LoVo (cell line): ENCODE data around the gene TOM1L2.

Experiments used
- DNase-seq: peaks from one replicate; pipeline ENCODE4 v3.0.0-alpha.2; 2016; ENCODE audit warnings: low spot score

TOM1L2 gene

DNA sequence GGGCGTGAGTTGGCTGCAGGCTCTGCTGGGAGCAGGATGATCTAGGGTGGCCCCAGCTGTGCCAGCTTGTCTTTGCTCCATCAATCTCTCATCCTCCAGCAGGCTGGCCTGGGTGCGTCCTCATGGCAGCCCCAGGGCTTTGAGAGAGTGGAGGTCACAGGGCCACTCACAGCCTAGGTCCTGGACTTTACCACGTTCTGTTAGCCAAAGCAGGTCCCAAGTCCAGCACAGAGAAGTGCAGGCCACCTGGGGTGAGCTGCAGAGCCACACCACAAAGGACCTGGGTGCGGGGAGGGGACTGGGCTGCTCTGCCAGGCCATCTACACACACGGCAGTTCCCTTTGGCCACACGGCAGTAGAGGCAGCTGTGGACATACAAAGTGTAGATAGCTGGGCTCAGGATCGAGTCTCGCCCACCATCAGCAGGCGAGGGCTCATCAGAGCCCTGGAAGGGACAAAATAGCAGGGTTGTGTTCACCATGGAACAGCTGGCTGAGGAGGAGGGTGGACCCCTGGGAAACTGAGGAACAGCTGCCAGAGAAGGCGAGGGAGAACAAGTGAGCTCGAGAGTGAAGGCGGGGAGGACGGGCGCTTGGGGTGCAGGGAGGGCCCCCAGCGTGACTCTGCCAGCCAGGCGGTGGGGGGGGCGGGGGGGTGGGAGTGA, 165.5 kb downstream of the TOM1L2 start:
- no peak for DNase-seq

DNA sequence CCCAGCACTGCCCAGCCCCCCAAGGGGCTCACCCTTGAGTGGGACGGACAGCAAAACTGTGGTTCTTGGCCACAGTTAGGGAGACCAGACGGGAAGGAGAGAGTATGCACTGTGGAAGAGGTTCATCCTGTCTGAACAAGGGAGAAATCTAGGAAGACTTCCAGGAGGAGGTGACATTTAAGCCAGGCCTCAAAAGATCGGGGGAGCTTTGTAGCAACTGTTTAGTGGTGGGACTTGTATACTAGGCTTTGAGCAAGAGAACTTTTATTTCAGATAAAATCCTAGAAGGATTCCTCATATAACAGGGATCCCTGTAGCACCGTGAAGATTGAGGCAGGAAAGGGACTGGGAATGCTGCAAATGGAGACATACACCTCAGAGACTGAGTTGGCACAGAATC, 166.2 kb downstream of the TOM1L2 start:
- no peak for DNase-seq

DNA sequence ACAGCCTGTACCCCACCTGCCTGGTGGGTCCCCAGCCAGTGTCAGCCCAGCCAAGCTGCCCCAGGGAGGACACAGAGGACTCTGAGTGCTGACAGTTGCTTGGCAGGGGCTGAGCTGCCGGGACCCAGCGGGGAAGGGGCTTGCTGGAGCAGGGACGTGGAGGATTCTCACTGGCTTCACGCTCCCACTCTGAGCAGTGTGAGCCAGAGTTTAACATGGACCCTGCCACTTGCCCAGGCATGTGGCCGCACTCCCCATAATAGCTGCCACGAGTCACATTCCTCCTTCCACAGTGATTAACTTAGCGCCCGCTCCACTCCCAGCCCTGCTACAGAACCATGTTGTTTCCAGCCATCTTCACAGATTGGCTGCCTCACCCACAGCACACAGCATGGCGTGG, 166.6 kb downstream of the TOM1L2 start:
- no peak for DNase-seq

DNA sequence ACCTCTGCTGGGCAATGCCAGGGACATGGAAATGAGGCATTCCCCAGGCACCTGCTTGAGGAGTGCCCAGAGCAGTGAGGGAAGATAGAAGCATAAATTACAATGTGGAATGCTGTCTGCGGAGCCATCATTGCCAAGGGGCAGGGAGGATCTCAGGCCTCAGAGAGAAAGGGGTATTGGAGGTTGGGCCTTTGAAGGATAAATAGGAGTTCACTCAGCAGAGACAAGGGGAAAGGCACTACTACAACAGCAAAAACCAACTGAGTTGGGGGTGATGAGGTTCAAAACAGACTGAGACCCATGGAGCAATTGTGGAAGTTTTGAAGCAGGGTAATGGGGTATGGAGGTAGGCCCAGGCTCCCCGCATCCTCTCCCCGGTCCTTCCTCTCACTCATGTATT, 168.2 kb downstream of the TOM1L2 start:
- DNase-seq, result no peak

DNA sequence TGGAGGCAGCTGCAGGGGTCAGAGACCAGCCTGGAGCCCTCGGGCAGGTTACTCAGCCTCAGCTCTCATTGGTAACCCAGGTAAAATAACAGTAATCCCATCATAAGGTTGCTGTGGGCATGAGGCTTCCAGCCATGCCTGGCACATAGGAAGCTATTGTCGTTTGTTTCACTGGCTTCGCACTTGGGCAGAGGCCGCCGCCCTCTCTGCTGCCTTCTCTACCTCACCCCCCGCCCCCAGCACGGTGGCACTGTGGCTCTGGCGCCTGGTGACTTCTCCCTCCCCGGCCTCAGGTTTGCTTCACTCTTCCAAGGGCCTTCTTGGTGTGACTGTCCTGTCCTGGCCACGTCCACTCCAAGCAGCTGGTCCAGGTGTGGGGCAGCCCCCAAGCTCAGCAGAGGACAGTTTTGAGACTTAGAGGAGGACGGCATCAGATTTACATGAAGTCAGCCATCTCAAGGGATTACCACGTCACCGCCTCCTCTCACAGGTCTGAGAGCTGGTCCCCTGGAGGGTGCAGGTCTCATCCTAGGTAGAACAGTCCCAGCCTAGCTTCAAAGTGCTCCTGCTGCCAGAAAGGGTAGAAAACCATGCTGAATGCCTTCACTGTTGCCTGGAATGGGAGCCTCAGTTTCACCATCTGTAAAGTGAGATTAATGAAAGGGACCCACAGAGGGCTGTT, 170.3 kb downstream of the TOM1L2 start:
- no peak for DNase-seq

DNA sequence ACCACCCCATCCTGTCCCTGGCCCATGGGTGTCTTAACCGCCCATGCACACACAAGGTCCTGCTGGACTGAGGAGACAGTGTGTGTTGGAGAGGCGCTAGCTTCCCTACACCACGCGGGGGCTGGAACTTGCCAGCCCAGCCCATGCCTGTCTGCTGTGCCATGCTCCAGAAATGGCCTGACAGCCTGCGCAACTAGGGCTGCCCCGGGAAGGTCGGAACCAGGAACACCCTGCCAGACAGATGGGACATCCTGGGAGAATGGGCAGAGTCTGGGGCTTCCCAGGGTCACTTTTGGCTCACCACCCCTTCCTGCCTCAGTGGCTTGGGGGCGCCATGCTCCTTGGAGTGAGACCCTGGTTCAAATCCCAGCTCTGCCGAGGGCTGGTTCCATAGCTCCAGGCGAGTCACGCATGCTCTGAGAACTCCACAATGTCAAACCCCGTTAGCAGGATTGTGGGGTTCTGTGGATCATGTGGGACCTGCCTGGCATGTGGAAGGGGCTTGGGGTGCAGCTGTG, 171.6 kb downstream of the TOM1L2 start:
- no peak for DNase-seq

DNA sequence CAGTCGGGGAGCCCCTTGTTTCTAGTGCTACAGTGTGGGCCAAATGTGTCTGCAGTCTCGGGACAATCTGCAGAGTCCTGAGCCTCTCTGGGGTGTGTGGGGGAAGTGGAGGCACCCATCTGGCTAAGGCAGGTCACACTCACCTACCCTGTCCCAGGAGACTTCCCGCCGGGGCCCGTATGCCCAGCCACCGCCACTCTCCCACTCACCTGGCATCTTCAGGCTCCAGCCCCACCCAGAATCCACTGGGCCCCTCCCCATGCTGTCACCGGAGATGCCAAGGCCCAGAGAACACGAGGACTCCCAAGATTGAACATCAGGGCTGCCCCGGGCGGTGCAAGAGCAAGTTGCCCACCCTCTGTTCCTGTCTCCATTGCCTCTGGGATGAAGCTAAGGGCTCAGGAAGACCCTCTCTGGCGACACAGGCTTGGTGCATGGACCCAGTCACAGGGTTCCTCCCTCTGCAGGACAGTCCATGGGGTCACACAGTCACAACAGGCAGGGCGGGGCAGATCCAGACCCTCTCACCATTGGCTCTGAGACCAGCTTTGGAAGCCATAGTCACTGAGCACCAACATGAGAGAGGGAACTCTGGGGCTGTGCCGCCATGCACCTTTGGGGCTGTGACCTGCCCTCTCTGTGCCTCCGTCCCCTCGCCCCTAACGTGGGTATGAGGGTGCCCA, 173.5 kb downstream of the TOM1L2 start:
- DNase-seq, result no peak

DNA sequence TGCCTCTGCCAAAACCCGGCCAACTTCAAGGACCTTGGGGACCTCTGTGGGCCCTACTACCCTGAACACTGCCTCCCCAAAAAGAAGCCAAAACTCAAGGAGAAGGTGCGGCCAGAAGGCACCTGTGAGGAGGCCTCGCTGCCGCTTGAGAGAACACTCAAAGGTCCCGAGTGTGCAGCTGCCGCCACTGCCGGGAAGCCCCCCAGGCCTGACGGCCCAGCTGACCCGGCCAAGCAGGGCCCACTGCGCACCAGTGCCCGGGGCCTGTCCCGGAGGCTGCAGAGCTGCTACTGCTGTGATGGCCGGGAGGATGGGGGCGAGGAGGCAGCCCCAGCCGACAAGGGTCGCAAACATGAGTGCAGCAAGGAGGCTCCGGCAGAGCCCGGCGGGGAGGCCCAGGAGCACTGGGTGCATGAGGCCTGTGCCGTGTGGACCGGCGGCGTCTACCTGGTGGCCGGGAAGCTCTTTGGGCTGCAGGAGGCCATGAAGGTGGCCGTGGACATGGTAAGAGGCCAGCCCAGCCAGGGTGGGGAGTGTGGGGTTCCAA, 174.1 kb downstream of the TOM1L2 start:
- no peak for DNase-seq

DNA sequence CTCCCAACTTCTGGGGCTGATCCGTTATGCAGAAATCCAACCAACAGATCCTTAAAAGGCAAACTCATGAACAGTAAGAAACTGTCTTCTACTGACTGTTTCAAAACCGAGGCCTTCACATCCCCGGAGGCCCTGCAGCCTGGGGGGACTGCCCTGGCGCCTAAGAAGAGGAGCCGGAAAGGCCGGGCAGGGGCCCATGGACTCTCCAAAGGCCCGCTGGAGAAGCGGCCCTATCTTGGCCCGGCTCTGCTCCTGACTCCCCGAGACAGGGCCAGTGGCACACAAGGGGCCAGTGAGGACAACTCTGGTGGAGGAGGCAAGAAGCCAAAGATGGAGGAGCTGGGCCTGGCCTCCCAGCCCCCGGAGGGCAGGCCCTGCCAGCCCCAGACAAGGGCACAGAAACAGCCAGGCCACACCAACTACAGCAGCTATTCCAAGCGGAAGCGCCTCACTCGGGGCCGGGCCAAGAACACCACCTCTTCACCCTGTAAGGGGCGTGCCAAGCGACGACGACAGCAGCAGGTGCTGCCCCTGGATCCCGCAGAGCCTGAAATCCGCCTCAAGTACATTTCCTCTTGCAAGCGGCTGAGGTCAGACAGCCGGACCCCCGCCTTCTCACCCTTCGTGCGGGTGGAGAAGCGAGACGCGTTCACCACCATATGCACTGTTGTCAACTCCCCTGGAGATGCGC, 174.9 kb downstream of the TOM1L2 start:
- no peak for DNase-seq

DNA sequence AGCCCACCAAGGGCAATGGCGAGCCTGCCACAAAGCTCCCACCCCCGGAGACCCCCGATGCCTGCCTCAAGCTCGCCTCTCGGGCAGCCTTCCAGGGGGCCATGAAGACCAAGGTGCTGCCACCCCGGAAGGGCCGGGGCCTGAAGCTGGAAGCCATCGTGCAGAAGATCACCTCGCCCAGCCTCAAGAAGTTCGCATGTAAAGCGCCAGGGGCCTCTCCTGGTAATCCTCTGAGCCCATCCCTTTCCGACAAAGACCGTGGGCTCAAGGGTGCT, 175.5 kb downstream of the TOM1L2 start:
- DNase-seq, result no peak

DNA sequence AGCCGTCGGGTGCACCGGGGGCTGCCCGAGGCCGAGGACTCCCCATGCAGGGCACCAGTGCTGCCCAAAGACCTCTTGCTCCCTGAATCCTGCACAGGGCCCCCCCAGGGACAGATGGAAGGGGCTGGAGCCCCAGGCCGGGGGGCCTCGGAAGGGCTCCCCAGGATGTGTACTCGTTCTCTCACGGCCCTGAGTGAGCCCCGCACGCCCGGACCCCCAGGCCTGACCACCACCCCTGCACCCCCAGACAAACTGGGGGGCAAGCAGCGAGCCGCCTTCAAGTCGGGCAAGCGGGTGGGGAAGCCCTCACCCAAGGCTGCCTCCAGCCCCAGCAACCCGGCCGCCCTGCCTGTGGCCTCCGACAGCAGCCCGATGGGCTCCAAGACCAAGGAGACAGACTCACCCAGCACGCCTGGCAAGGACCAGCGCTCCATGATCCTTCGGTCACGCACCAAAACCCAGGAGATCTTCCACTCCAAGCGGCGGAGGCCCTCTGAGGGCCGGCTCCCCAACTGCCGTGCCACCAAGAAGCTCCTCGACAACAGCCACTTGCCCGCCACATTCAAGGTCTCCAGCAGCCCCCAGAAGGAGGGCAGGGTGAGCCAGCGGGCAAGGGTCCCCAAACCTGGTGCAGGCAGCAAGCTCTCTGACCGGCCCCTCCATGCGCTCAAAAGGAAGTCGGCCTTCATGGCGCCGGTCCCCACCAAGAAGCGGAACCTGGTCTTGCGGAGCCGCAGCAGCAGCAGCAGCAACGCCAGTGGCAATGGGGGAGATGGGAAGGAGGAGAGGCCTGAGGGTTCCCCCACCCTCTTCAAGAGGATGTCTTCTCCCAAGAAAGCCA, 176.0 kb downstream of the TOM1L2 start:
- DNase-seq, result no peak

DNA sequence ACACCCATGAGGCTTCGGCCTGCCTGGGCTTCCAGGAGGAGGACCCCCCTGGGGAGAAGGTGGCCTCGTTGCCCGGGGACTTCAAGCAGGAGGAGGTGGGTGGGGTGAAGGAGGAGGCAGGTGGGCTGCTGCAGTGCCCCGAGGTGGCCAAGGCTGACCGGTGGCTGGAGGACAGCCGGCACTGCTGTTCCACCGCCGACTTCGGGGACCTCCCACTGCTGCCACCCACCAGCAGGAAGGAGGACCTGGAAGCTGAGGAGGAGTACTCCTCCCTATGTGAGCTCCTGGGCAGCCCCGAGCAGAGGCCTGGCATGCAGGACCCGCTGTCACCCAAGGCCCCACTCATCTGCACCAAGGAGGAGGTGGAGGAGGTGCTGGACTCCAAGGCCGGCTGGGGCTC, 176.9 kb downstream of the TOM1L2 start:
- DNase-seq, result no peak

DNA sequence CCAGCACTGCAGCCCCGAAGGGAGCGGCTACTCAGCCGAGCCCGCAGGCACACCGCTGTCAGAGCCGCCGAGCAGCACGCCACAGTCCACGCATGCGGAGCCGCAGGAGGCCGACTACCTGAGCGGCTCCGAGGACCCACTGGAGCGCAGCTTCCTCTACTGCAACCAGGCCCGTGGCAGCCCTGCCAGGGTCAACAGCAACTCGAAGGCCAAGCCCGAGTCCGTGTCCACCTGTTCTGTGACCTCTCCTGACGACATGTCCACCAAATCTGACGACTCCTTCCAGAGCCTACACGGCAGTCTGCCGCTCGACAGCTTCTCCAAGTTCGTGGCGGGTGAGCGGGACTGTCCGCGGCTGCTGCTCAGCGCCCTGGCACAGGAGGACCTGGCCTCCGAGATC, 177.8 kb downstream of the TOM1L2 start:
- no peak for DNase-seq
